HG02798 (cell line): Measurements from ENCODE around the gene FAM240A.

Source experiments
- ATAC-seq: cut with Tn5 transposase; IDR thresholded peaks from one replicate; pipeline ENCODE4 v1.9.1; 2021; ENCODE audit warnings: mild to moderate bottlenecking; ENCODE audit not compliant: unreplicated experiment, poor library complexity

FAM240A gene

DNA sequence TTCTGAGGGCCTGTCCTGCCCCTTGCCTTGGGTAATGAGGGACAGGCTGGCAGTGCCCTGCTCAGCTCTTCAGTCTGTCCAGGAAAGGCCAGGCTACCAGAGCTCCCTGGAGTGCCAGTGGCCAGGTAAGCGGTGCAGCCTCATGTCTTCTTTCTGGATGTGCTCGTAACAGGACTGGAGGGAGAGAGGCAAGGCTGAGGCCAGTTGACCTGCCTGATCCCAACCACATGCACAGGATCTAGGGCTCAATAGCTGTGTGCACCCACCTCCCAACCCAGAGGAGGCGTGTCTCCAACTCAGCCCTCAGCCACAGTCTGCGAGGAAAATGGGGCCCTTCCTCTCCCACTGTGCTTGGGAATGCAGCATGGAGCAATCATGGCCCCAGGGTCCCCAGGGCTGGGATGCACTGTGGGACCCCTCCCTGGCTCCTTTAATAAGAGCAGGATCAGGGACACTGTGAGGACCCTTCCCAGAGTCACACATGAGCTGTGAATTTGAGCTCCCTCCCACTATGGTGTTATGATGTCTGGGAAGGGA lies 58.6 kb downstream of the FAM240A start:
- ATAC-seq: no peak

- no peak for ATAC-seq
Measured at GRCh38 chr3:46671541-46672348, 59.4 kb downstream of the FAM240A start.

DNA sequence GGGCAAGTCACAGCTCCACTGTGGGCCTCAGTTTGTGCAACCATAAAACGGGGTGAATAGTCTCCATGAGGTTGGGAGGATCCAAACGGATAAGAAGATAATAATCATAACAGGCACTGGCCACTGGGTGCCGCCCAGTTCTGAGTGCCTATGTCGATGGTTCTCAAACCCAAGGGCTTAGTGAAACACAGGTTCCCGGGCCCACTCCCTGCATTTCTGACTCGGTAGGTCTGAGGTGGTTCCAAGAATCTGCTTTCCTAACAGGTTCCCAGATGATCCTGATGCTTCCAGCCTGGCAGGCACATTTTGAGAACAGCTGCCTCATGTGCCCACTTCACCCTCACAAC lies 60.0 kb downstream of the FAM240A start:
- ATAC-seq: no peak

- ATAC-seq: no peak
Measured at GRCh38 chr3:46673151-46674030, 61.1 kb downstream of the FAM240A start.

DNA sequence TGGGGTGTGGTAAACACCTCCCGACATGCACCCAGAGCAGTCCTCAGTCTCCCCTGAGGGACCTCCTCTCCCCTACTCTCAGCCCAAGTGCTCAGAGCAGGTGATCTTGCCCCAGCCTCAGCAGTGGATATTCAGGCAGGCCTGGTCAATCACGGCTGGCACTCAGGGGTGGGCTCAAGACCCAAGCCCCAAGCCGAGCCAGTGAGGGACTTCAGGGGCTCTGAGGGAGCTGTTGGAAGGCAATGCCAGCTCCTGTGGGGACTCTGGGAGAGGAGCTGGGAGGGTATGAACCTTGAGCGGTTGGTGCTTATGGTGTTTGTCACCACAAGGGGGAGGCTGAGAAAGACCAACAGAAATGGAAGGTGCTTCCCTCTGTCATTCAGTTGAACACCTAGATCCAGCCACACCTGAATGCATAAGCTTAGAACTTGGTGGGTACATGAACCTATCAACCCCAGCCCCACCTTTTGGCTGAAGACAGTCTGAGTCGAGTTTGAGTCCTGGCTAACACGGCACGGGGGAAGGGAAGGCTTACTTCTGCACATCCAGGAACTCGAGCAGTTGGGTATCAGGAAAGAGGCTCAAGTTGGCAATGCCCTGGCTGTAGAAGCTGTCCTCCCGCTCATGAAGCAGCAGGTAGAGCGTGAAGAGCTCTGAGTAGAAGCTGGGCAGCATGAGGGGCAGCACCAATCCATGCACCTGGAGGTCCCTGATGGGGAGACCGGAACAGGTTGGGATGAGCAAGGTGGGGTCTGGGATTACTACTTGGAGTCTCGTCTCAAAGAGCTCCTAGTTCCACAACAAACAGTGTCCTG lies 61.9 kb downstream of the FAM240A start:
- ATAC-seq: no peak

DNA sequence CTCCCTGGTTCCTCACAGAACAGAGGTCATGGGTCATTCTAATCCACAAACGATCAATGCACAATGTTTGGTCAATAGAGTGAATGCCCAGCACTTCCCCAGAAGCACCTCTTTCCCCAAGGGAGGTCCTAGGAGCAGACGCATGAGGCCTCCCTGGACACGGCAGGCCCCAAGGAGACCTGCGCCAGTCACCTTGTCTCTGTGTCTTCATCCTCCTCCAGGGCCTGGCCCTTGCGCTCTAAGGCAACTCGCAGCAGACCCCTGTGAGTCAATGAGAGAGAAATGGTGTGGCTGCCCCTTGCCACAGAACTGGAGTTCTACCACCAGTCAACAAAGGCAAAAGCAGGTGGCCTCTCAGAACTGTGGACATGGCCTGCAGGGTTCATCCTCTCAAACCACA lies 63.1 kb downstream of the FAM240A start:
- no peak for ATAC-seq
